Stimulated activated CD8-positive, alpha-beta memory T cell treated with anti-CD3 and anti-CD28 coated beads, Interleukin-7, amount 100 ng/mL, for 1 hour (primary cell): ENCODE measurements around the gene CD81.
A peak's percentile ranks its signal among the peaks of the same experiment; 100 is the strongest.

Experiments
- DNase-seq, 2 donors: peaks; one replicate each; pipeline ENCODE4 v3.0.0-alpha.2; 2020; ENCODE audit warnings: low read depth in 2 of 2

The CD81 gene

GRCh38 chr11:2421226-2421994 is 44.3 kb downstream of the CD81 start:
- DNase-seq, result no peak

GRCh38 chr11:2421996-2422395 is 44.9 kb downstream of the CD81 start:
- DNase-seq, result no peak

GRCh38 chr11:2422461-2423156 is 45.5 kb downstream of the CD81 start:
- no peak for DNase-seq

GRCh38 chr11:2423157-2424025 is 46.3 kb downstream of the CD81 start:
- DNase-seq, result no peak

- DNase-seq, result no peak
These were observed 47.8 kb downstream of the CD81 start for GRCh38 chr11:2424811-2425495.

- DNase-seq, result no peak
These were observed 48.4 kb downstream of the CD81 start for GRCh38 chr11:2425506-2425905.

GRCh38 chr11:2426221-2426620 is 49.1 kb downstream of the CD81 start:
- no peak for DNase-seq

GRCh38 chr11:2426826-2427521 is 49.9 kb downstream of the CD81 start:
- no peak for DNase-seq

GRCh38 chr11:2427721-2428321 is 50.7 kb downstream of the CD81 start:
- no peak for DNase-seq

GRCh38 chr11:2428322-2428795 is 51.2 kb downstream of the CD81 start:
- peak; percentile 64 to 79 for DNase-seq

- no peak for DNase-seq
These were observed 54.3 kb downstream of the CD81 start for GRCh38 chr11:2431395-2431794.

- DNase-seq, result no peak
These were observed 55.1 kb downstream of the CD81 start for GRCh38 chr11:2432171-2432621.

- no peak for DNase-seq
These were observed 55.5 kb downstream of the CD81 start for GRCh38 chr11:2432628-2433071.

- no peak for DNase-seq
These were observed 56.2 kb downstream of the CD81 start for GRCh38 chr11:2433106-2433925.

- DNase-seq, result no peak
These were observed 56.9 kb downstream of the CD81 start for GRCh38 chr11:2434008-2434407.

- DNase-seq, result no peak
These were observed 57.6 kb downstream of the CD81 start for GRCh38 chr11:2434506-2435255.

- DNase-seq, result no peak
These were observed 58.3 kb downstream of the CD81 start for GRCh38 chr11:2435288-2436012.

- no peak for DNase-seq
These were observed 59.0 kb downstream of the CD81 start for GRCh38 chr11:2436013-2436520.
